Measurements from ENCODE around the gene POMT1.

- no peak for TF ChIP-seq CTCF (IDR thresholded peaks at IDR 0.05)
- no peak for TF ChIP-seq POLR2AphosphoS5 (IDR thresholded peaks at IDR 0.05)
Measured at GRCh38 chr9:131545003-131545785, 42.5 kb downstream of the POMT1 start, which contains the start of gene PRRT1B.

Measured in suprapubic skin (tissue), 3 donors.